SU-DHL-6 (cell line): ENCODE measurements around the gene GRM5.

Experiments used
- H2AFZ ChIP-seq: fragments of 200-600 bp; sonication (generic); 2 replicates; pipeline ENCODE4 v1.6.1; 2014; ENCODE audit warnings: low read depth, mild to moderate bottlenecking, moderate library complexity, mixed read lengths, antibody characterized with exemption, low read length; ENCODE audit not compliant: severe bottlenecking
- H3F3A ChIP-seq: fragments of 200-600 bp; shearing (Covaris generic); 2 replicates; pipeline ENCODE4 v1.6.0; 2016; ENCODE audit warnings: antibody characterized with exemption, mild to moderate bottlenecking; ENCODE audit not compliant: insufficient read depth
- H3K27ac ChIP-seq: fragments of 200-600 bp; sonication (generic); 2 replicates; pipeline ENCODE4 v1.5.1; 2016; ENCODE audit warnings: low read depth, mild to moderate bottlenecking, low read length, moderate library complexity, mixed read lengths
- H3K27me3 ChIP-seq: fragments of 200-600 bp; sonication (generic), shearing (Covaris generic); 2 replicates; pipeline ENCODE4 v1.6.0; 2014; ENCODE audit warnings: mild to moderate bottlenecking, low read length
- H3K36me3 ChIP-seq: fragments of 200-600 bp; sonication (generic); 2 replicates; pipeline ENCODE4 v1.6.1; 2014; ENCODE audit warnings: mild to moderate bottlenecking, low read length, mixed read lengths
- H3K4me2 ChIP-seq: fragments of 300-600, 200-600 bp; shearing (Covaris generic), sonication (generic); 2 replicates; pipeline ENCODE4 v1.6.0; 2014; ENCODE audit warnings: low read length, low read depth, mild to moderate bottlenecking; ENCODE audit not compliant: poor library complexity, severe bottlenecking
- H3K4me3 ChIP-seq: fragments of 200-600 bp; sonication (generic); 2 replicates; pipeline ENCODE4 v1.5.1; 2014; ENCODE audit warnings: antibody characterized with exemption, low read length, mild to moderate bottlenecking, mixed read lengths; ENCODE audit not compliant: insufficient read depth, poor library complexity, severe bottlenecking
- H3K79me2 ChIP-seq: fragments of 200-600 bp; sonication (generic); 2 replicates; pipeline ENCODE4 v1.6.1; 2014; ENCODE audit warnings: mild to moderate bottlenecking, low read length, moderate library complexity; ENCODE audit not compliant: insufficient read depth
- H3K9ac ChIP-seq: fragments of 200-600 bp; sonication (generic); 2 replicates; pipeline ENCODE4 v1.7.0; 2014; ENCODE audit warnings: mild to moderate bottlenecking, low read length
- H3K9me2 ChIP-seq: fragments of 200-600 bp; sonication (generic); replicated peaks from 2 replicates; pipeline ENCODE4 v1.6.1; 2014; ENCODE audit warnings: low read length; ENCODE audit not compliant: insufficient read depth
- H3K9me3 ChIP-seq: fragments of 200-600 bp; sonication (generic); 2 replicates; pipeline ENCODE4 v1.6.1; 2014; ENCODE audit warnings: low read length, mixed read lengths; ENCODE audit not compliant: insufficient read depth
- H4K20me1 ChIP-seq: fragments of 200-600 bp; sonication (generic); 2 replicates; pipeline ENCODE4 v1.6.1; 2014; ENCODE audit warnings: low read depth, mild to moderate bottlenecking, antibody characterized with exemption, low read length, moderate library complexity, mixed read lengths
- EZH2phosphoT487 ChIP-seq: fragments of 200-600 bp; sonication (generic), shearing (Covaris generic); conservative IDR thresholded peaks from 2 replicates; pipeline ENCODE4 v1.6.1; 2018; ENCODE audit warnings: mild to moderate bottlenecking, antibody characterized with exemption, low read length, moderate library complexity, mixed read lengths
- TF ChIP-seq, protein P1 (sequence below): fragments of 200-600 bp; sonication (generic); IDR thresholded peaks from one replicate; pipeline ENCODE4 v1.5.1; 2017; ENCODE audit warnings: antibody characterized with exemption, mild to moderate bottlenecking, low read length, moderate library complexity; ENCODE audit not compliant: insufficient read depth, poor library complexity, severe bottlenecking

Gene GRM5

DNA sequence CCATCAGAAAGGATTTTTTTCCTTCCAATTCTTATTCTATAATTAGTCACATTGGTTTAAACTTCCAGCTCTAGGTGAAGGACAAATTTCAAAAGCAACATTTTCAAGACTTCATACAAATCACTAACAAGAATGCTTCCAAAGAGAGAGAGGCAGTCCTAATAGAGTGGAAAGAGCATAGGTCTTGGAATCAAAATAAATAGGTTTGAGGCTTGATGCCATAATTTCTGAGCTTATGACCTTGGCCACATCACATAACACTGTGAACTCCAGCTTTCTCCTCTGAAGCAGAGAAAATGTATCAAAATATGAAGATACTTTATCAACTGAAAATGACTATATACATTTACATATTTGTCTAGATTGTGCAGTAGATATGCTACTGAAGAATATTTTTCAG, 246.8 kb downstream of the GRM5 start:
- Histone ChIP-seq H2AFZ (no peak overlapping the region), H3K4me2 (no peak overlapping the region), H3K79me2 (no peaks in the 10 kb centered on the region), H3K9me2 (no peaks in the 10 kb centered on the region), H3K9ac (no peak overlapping the region), H3K9me3 (no peaks in the 10 kb centered on the region), H4K20me1 (no peaks in the 10 kb centered on the region), H3K4me3 (no peak overlapping the region), H3F3A (no peaks in the 10 kb centered on the region), H3K36me3 (no peaks in the 10 kb centered on the region), H3K27me3 (no peaks in the 10 kb centered on the region), H3K27ac (no peak overlapping the region)
- TF ChIP-seq, protein P1, sequence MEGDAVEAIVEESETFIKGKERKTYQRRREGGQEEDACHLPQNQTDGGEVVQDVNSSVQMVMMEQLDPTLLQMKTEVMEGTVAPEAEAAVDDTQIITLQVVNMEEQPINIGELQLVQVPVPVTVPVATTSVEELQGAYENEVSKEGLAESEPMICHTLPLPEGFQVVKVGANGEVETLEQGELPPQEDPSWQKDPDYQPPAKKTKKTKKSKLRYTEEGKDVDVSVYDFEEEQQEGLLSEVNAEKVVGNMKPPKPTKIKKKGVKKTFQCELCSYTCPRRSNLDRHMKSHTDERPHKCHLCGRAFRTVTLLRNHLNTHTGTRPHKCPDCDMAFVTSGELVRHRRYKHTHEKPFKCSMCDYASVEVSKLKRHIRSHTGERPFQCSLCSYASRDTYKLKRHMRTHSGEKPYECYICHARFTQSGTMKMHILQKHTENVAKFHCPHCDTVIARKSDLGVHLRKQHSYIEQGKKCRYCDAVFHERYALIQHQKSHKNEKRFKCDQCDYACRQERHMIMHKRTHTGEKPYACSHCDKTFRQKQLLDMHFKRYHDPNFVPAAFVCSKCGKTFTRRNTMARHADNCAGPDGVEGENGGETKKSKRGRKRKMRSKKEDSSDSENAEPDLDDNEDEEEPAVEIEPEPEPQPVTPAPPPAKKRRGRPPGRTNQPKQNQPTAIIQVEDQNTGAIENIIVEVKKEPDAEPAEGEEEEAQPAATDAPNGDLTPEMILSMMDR: no peak
- no peak for TF ChIP-seq EZH2phosphoT487

DNA sequence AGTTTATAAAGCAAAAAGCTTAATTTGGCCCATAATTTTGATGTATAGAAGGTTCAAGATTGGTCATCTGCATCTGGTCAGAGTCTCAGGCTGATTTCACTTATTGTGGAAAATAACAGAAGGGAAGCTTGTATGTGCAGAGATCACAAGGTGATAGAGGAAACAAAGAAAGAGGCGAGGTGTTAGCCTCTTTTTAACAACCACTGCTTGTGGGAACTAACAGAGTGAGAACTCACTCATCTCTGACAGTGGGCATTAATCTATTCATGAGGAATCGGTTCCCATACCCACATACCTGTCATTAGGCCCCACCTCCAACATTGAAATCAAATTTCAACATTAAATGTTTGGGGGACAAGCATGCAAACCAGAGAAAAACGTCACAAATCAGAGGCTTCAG, 250.3 kb downstream of the GRM5 start:
- Histone ChIP-seq H4K20me1 (no peaks in the 10 kb centered on the region), H3K9me2 (no peaks in the 10 kb centered on the region), H3K27me3 (no peaks in the 10 kb centered on the region), H3K79me2 (no peaks in the 10 kb centered on the region), H3K4me3 (no peak overlapping the region), H3K4me2 (no peak overlapping the region), H3K9ac (no peak overlapping the region), H3F3A (no peaks in the 10 kb centered on the region), H3K27ac (no peak overlapping the region), H3K36me3 (no peaks in the 10 kb centered on the region), H2AFZ (no peak overlapping the region), H3K9me3 (no peaks in the 10 kb centered on the region)
- TF ChIP-seq, protein P1: no peak
- no peak for TF ChIP-seq EZH2phosphoT487

DNA sequence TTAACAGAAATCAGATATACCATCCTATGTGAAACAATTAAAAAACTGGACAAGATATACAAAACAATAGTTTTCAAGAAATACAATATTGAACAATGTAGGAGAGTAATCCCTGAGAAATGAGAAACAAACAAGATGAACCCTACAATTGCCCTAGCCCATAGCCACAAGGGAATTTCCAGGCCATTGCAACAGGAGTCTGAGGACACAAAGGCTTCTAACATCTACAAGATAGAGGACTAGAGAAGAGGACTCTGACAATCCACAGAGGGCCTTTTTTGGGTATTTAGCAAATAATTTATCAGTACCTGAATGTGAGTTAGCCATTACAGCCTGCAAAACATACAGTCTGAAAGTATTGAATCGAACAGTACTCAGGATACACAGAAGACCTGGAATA, 251.7 kb downstream of the GRM5 start:
- Histone ChIP-seq H3K27me3 (no peaks in the 10 kb centered on the region), H3K27ac (no peak overlapping the region), H3K9me2 (no peaks in the 10 kb centered on the region), H3K4me3 (no peak overlapping the region), H3K36me3 (no peaks in the 10 kb centered on the region), H3K9ac (no peak overlapping the region), H3K79me2 (no peaks in the 10 kb centered on the region), H4K20me1 (no peaks in the 10 kb centered on the region), H3K4me2 (no peak overlapping the region), H2AFZ (no peak overlapping the region), H3K9me3 (no peaks in the 10 kb centered on the region), H3F3A (no peaks in the 10 kb centered on the region)
- no peak for TF ChIP-seq EZH2phosphoT487
- TF ChIP-seq, protein P1: no peak
